NCI-H1417 (cell line): ENCODE data around the gene MT1M.
A peak's percentile ranks its signal among the peaks of the same experiment; 100 is the strongest.
"Not testable (repeated sequence)": the region's sequence is repeated elsewhere in the genome, so short reads cannot be mapped to it uniquely, and the experiment has no call there.

Experiments
- DNase-seq, 3 experiments: peaks; one replicate each; lab custom pipeline; 2025; lab: John Stamatoyannopoulos, UW

The MT1M gene

DNA sequence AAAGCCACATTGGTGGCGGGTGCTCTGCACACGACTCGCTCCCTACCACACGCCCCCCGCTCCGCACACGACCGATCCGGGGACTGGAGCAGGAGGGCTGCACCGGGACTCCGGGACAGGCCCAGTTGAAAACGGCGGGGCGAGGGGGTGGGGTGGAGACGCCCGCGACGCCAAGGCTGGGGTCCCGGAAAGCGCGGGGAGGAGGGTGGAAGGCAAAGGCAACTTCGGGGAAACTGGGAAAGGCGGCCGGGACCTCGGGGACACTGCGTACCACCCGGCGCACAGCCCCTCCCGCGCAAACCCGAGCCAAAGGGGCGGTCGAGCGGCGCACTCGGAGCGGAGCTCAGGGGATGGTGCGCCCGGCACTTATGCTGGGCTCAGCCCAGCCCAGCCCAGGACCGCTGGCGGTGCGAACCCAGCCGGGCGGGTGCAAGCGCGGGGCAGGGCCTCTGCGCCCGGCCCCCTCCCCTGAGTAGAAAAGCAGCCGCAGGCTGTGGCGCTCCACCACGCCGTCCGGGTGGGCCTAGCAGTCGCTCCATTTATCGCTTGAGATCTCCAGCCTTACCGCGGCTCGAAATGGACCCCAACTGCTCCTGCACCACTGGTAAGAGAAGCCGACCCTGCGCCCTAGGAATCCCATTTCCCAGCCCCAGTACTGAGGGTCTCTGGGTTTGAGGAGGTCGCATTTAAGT, at the start of gene MT1M:
TSS of gene MT1M (plus strand) at position 504 of the 692 bp plus-strand sequence. CDS start at position 577, 73 bp downstream.
- DNase-seq: no peak

DNA sequence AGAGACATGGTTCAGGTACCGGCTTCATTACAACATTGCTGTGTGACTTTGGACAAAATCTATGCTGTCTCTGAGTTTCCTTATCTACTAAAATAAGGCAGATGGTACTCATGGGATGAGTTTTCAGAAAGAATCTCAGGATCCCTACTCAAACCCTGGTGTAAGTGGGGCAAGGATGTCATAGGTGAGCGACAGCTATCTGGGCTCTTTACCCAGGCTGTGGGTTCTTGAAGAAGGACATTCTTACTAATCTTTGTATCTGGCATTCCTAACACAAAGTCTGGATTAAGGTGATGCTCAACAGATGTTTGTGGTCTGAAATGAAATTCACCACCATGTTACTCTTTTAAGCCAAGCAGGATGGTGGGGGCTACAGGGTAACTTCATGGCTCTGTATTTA, 49.5 kb upstream of the MT1M start:
- DNase-seq: not testable (repeated sequence)

DNA sequence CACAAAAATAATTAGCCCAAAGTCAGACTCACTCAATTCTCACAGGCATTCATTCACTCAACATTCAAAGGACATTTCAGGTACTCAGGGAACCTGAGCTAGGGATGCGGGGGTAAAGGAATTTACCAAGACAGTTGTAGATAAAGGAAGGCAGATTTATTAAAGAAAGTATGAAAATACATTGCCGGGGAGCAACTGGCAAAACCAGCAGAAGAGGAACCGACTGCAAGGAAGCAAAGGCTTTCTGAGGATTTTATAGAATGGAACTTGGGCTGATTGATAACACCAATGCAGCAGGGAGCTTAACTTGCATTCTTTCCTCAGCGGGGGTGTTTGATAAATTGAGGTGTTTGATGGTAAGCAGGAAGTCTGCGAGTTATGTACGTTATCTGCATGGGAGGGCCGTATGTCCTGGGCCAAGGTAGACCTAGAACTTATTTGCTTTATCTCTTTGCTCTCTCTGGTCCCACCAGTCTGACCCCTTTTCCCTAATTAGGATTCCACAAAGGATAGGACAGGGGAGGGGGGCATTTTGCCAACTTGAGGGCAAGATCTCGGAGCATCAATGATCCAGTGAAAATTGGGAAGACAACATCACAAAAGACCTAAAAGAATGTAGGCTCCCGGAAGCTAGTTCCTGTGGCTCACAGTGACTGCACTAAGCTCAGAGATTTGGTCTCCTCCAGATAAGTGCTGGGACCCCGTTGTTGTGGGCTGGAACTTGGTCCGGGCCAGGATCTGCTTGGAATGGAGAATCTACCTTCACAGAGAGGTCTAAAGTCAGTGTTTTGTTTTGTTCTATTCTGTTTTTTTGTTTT, 48.9 kb upstream of the MT1M start:
- DNase-seq: no peak

DNA sequence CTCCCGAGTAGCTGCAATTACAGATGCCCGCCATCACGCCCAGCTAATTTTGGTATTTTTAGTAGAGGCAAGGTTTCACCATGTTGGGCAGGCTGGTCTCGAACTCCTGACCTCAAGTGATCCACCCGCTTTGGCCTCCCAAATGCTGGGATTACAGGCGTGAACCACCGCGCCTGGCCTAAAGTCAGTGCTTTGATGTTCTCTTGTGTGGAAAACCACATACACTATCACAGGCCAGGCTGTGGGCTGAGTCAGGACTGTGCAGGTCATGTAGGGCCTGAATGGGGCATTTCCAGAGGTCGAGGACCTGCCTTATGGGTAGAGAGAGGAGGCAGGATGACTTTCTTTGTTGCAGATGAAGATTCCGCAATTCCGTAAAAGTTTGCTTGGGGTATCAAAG, 48.2 kb upstream of the MT1M start:
- DNase-seq: no peak

DNA sequence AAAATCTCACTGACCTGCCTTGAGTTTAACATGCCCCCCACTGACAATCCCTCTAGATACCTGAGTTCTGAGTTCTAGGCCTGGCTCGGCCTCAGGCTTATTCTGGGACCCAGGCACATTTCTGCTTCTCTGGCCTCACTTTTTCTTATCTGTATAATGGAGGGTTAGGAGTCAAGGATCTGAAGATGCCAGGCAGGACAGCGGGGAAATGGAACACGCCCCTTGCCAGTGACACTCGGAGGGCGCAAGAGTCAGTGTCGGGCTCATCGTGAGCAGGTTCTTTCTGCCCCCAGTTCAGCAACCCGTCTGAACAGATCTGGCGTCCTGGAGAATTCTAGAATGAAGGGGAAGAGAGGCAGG, 43.7 kb upstream of the MT1M start:
- DNase-seq: no peak

DNA sequence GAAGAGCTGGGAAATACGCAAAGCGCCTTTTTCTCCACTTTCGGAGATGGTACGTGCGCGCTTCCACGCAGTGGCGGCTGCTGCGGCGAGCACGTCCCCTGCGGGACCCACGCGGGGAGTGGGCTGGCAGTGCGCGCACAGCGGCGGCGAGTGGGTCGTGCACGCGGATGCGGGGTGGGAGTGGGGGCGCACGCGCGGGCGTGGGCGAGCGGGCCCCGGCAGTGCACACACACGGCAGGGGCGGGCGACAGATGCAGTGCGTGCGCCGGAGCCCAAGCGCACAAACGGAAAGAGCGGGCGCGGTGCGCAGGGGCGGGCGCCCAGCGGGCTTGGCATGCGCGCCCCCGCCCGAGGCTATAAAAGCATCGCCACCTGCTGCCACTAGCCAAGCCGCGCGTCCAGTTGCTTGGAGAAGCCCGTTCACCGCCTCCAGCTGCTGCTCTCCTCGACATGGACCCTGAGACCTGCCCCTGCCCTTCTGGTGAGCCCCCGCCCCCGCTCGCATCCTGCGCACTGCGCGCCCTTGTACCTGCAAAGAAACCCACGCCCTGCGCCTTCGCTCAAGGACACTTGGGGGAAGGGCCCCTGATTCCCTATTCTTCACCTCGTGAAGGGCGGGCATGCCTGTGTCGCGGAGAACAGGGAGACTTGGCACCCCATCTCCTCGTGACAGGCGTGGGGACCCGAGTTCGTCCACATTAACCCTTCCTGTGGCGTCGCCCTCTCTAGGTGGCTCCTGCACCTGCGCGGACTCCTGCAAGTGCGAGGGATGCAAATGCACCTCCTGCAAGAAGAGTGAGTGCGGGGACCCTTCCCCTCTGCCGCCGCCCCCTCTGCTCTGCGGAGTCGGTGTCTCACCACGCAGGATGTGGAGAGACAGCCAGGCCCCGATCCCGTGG, 43.1 kb upstream of the MT1M start, which contains the start of gene MT3:
TSS of gene MT3 (plus strand) at position 388 of the 899 bp plus-strand sequence. CDS start at position 451, 63 bp downstream.
- peak; percentile 11 to 86 (median 82) for DNase-seq

DNA sequence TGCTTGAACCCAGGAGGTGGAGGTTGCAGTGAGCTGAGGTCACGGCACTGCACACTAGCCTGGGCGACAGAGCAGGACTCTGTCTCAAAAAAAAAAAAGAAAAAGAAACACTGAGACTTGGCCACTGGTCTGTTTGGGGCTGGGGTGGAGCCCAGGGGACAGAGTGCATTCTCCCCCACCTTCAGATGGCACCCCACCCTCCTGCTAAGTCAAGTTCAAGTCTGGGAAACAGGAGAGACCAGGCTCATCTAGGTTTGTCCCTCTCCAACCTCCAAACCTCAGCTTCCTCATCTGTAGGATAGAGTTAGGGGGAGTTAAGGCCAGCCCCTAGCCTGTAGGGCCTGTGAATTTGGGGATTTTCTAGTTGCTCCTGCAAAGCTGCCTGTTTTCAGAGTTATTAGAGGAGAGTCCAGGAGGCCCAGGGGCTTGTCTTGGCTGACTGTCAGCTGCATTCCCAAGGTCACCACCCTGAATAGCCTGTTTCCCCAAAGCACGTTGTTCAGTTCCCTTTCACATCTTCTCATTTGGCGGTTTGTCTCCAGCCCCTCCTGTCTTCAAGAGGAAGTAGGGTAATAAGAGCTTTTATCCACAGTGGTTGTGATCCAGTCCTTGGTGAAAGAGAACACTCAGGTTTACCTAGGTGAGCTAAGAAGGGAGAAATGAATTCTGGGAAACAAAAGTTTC, 40.9 kb upstream of the MT1M start:
- no peak for DNase-seq

DNA sequence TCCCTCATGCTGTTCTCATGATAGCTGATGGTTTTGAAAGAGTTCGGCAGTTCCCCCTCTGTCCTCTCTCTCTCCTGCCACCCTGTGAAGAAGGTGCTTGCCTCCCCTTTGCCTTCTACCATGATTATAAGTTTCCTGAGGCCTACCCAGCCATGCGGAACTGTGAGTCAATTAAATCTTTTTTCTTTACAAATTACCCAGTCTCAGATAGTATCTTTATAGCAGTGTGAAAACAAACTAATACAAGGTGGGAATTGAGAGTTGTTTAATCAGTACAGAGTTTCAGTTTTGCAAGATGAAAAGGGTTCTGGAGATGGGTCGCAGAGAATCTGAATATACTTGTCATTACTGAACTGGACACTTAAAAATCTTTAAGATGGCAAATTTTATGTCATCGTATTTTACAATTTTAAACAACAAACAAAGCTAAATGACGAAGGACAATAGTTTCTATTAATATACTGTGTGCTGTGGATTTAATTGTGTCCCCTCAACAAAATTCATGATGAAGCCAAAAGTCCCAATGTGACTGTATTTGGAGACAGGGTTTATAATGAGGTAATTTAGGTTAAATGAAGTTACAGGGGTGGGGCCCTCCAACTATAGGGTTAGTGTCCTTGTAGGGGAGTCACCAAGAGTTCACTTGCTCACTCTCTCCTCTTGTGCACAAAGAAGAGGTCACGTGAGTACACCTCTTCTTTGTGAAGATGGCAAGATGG, 38.7 kb upstream of the MT1M start:
- no peak for DNase-seq

DNA sequence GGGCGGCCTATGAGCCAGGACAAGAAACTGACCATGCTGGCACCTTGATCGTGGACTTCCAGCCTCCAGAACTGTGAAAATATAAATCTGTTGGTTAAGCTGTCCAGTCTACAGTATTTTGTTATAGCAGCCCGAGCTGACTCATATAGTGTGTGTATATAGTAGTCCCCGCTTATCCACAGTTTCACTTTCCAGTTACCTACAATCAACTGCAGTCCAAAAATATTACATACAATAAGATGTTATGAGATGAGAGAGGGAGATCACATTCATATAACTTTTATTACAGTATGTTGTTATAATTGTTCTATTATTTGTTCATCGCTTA, 38.2 kb upstream of the MT1M start:
- no peak for DNase-seq

DNA sequence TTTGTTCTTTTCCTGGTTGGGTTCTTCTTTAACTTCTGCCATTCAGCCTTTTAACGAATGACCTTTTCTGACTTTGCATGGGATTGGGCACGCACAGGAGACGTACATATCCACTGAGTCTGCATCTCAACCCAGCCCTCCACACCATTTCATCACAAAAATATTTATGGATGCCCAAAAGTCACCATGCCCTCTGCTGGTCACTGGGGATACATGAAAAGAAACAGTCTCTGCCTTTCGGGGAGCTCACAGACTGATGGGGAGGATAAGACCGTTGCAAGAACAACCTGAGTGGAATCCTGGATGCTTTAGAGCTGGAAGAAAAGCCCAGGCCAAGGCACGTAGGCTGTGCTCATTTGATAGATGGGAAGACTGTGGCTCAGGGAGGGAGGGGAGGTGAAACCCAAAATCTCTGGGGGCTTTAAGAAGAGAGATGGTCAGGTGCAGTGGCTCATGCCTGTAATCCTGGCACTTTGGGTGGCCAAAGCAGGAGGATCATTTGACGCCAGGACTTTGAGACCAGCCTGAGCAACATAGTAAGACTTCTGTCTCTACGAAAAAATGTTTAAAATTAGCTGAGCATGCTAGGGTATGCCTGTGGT, 32.0 kb upstream of the MT1M start:
- peak in 2 of 3 experiments; percentile 14 to 59 for DNase-seq

DNA sequence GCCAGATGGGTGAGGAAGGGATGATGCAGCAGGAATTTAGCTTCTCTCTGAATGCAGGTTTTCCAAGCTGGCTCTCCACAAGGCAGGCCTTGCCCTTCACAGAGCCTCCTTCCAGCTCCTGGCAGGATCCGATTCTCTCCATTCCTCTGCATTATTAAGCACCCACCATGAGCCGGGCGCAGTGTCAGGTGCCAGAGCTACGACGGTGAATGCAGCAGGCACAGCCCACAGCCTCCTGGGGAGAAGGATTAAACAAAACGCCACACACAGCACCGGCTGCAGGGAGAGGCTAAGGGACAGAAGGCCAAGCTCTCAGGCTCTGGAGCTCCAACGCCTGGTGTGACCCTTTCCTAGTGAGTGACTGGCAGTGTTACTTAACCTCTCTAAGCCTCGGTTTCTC, 31.1 kb upstream of the MT1M start:
- DNase-seq: peak in 1 of 3 experiments; percentile 9

DNA sequence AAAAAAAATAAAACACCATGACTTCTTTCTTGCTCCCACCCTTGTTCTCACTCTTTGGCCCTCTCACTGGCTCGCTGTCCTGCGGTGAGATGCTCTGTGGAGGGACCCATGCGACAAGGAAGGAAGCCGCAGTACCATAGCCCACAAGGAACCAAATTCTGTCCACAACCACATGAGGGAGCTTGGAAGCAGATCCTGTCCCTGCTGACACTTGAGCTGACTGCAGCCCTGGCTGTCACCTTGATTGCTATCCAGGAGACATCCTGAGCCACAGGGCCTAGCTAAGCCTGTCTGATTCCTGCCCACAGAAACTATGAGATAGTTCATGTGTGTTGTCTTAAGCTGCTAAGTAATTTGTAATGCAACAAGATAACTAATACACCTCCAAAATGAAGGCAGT, 28.9 kb upstream of the MT1M start:
- DNase-seq: peak; percentile 6 to 59 (median 25)

DNA sequence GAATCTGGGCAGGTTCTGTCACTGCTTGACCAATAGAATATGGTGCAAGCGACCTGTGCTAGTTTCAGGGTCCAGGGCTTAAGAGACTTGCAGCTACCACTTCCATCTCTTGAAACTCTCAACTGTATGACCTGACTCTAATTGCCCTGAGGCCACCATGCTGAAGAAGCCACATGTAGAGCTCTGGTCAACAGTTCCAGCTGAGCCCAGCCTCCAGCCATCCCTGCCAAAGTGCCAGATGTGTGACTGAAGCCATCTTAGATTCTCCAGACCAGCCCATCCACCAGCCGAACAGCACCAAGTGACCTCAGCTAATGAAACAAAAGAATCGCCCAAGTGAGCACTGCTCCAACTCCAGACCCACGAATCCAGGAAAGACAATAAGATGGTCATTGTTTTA, 27.5 kb upstream of the MT1M start:
- no peak for DNase-seq

DNA sequence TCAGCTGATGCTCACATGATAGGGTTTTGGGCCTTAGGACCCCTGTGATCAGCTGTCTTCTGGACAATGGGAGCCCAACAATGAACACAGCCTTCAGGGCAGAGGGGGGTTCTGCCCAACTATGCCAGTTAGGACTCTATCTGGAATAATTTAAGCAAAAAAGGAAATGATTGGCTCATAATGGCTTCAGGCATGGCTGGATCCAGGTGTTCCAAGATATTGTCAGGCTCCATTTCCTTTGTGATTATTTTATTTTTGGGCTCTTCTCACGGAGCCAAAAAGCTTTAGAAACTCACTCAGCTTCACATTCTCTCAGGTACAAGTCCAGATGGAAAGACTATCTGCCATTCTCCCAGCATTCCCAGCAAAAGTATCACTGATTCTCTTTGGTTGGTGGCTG, 27.0 kb upstream of the MT1M start:
- no peak for DNase-seq

DNA sequence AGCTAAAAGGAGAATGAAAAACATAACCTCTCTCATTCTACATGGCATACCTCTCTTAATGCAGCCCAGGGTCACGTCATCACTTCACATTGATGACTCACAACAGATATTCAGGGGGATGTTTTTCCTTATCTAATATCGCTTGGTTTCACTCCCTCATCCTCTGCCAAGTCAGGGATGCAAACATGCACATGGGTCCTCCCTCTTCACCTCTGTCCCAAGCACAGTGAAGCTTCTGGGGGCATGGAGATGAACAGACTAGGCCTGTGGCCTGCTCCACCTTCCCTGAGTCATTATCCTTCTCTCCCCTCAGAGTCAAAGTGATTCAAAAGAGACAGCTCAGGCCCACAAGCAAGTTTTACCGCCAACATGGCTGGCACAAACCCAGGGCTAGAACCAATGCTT, 26.4 kb upstream of the MT1M start:
- DNase-seq: no peak

DNA sequence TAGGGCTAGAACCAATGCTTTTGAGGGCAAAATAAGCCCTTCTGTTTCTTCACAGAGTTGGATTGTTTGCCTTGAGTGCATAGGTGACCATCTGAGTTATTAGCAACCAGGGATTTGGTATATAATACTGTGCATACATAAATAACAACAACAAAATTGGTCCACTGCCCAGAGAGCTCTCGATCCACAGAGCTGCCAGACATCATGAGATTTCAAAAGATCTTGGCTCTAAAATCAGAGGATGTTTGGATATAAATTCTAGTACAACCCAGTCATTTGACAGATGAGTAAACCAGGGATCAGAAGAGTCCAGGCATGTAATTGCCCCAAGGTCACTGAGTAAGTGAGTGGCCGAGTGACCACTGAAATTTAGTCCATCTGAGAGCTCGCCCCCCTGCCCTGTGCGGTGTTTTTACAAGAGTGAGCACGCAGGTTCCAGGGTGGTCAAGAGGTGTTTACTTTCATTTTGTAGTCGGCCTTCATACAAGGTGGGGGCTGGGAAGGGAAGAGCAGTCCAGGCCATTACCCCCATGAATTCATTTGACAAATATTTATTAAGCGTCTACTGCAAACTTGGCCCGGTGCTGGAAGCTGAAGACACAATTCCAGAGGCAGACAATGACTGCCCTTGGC, 25.9 kb upstream of the MT1M start:
- DNase-seq: no peak

DNA sequence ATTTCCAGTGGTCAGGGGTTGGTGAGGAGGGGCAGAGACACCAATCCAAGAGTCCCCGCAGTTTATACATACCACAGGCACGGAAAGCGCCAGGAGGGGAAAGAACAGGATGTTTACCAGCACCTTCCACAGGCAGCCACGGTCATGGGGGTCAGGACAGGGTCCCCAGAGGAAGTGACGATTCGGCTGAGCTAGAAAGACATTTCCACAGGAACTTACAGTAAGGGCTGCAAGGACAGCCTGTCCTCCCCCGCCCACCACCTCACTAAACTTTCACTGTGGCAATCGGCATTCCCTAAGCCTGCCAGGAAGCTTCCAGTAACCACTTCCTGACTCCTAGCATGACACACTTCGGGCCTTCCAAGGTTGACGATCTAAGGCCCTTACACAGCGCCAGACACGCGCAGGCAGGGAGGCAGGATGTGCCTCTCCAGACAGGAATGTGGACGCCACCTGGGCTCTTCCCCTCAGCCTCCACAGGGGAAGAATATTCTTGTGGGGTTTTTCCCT, 25.3 kb upstream of the MT1M start:
- no peak for DNase-seq

DNA sequence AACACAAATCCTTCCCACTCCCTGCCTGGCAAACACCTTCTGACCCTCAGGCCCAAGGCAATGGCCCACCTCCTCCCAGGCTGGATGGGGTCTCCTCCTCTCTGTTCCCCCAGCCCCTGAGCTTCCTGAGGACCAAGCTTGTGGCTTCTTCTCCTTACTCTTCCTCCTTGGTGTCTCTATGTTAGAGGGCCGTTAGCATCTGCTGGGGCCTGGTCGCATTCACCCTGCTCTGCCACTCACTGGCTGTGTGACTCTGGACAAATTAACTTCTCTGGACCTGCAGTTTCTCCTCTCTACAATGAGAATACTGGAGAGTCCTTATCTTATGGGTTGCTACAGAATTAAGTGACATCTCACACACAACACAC, 24.8 kb upstream of the MT1M start:
- DNase-seq: no peak

DNA sequence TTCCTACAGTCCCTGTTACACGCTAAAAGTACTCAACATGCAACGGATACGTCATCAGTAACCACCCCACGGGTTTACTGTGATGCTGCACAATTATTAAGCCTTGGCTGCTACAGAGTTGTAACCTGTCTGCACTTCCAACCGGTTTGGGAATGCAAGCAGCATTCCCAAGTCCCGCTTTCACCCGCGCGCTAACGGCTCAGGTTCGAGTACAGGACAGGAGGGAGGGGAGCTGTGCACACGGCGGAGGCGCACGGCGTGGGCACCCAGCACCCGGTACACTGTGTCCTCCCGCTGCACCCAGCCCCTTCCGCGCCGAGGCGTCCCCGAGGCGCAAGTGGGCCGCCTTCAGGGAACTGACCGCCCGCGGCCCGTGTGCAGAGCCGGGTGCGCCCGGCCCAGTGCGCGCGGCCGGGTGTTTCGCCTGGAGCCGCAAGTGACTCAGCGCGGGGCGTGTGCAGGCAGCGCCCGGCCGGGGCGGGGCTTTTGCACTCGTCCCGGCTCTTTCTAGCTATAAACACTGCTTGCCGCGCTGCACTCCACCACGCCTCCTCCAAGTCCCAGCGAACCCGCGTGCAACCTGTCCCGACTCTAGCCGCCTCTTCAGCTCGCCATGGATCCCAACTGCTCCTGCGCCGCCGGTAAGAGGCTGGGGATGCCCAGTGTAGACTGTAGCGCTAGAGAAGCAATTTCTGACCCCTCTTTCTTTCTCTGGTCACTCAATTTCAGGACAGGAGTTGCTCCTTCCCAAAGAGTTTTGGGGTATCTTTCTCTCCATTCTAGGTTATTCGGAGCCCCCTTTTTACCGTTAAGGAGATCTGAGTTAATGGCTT, 24.2 kb upstream of the MT1M start, which contains the start of gene MT2A:
TSS of gene MT2A (plus strand) at position 542 of the 833 bp plus-strand sequence. CDS start at position 614, 72 bp downstream.
- peak; percentile 81 to 87 (median 87) for DNase-seq
